Mucosa of stomach (tissue), 1 donor: ENCODE measurements around the gene BEAN1.
"Not testable (repeated sequence)": the region's sequence is repeated elsewhere in the genome, so short reads cannot be mapped to it uniquely, and the experiment has no call there.

Experiments used
- H3K27me3 ChIP-seq: one replicate; pipeline ENCODE4 v1.7.0; 2013; ENCODE audit warnings: mild to moderate bottlenecking, low read length; ENCODE audit not compliant: control insufficient read depth, insufficient read depth
- H3K36me3 ChIP-seq: one replicate; pipeline ENCODE4 v1.7.0; 2013; ENCODE audit warnings: low read length; ENCODE audit not compliant: control insufficient read depth, insufficient read depth
- H3K4me1 ChIP-seq: one replicate; pipeline ENCODE4 v1.7.0; 2013; ENCODE audit warnings: mild to moderate bottlenecking, low read length; ENCODE audit not compliant: control insufficient read depth, insufficient read depth
- H3K4me3 ChIP-seq: one replicate; pipeline ENCODE4 v1.7.0; 2013; ENCODE audit warnings: low read length
- H3K9ac ChIP-seq: one replicate; pipeline ENCODE4 v1.7.0; 2013; ENCODE audit warnings: mild to moderate bottlenecking, low read length, moderate library complexity
- H3K9me3 ChIP-seq: one replicate; pipeline ENCODE4 v1.7.0; 2013; ENCODE audit warnings: mild to moderate bottlenecking, low read length, moderate library complexity; ENCODE audit not compliant: control insufficient read depth
- donor health status: Pancreatic carcinoma.

BEAN1 gene

GRCh38 chr16:66489385-66489784 lies 62.3 kb downstream of the BEAN1 start:
- Histone ChIP-seq H3K4me1 (peaks cover 17% of the 10 kb centered on the region), H3K9ac (no peak overlapping the region), H3K36me3 (no peaks in the 10 kb centered on the region), H3K4me3 (no peak overlapping the region), H3K9me3 (no peaks in the 10 kb centered on the region), H3K27me3 (no peaks in the 10 kb centered on the region)

GRCh38 chr16:66489818-66490217 lies 62.7 kb downstream of the BEAN1 start:
- Histone ChIP-seq H3K4me1 (peaks cover 17% of the 10 kb centered on the region), H3K9me3 (no peaks in the 10 kb centered on the region), H3K9ac (no peak overlapping the region), H3K4me3 (no peak overlapping the region), H3K36me3 (no peaks in the 10 kb centered on the region), H3K27me3 (no peaks in the 10 kb centered on the region)

GRCh38 chr16:66490774-66491715 lies 64.0 kb downstream of the BEAN1 start:
- H3K9ac ChIP-seq: no peak overlapping the region
- no peaks in the 10 kb centered on the region for H3K36me3 ChIP-seq
- H3K27me3 ChIP-seq: no peaks in the 10 kb centered on the region
- H3K4me3 ChIP-seq: no peak overlapping the region
- peaks cover 17% of the 10 kb centered on the region for H3K4me1 ChIP-seq
- H3K9me3 ChIP-seq: no peaks in the 10 kb centered on the region

- Histone ChIP-seq H3K27me3 (no peaks in the 10 kb centered on the region), H3K9me3 (no peaks in the 10 kb centered on the region), H3K9ac (no peak overlapping the region), H3K4me1 (peaks cover 17% of the 10 kb centered on the region), H3K4me3 (no peak overlapping the region), H3K36me3 (no peaks in the 10 kb centered on the region)
Measured at GRCh38 chr16:66491716-66492064, 64.6 kb downstream of the BEAN1 start.

- Histone ChIP-seq H3K36me3 (no peaks in the 10 kb centered on the region), H3K4me1 (peaks cover 12% of the 10 kb centered on the region), H3K27me3 (no peaks in the 10 kb centered on the region), H3K9me3 (no peaks in the 10 kb centered on the region), H3K4me3 (no peak overlapping the region), H3K9ac (no peak overlapping the region)
Measured at GRCh38 chr16:66493490-66494401, 66.7 kb downstream of the BEAN1 start.

- Histone ChIP-seq H3K4me3 (no peak overlapping the region), H3K9me3 (no peaks in the 10 kb centered on the region), H3K27me3 (no peaks in the 10 kb centered on the region), H3K4me1 (peaks cover 12% of the 10 kb centered on the region), H3K9ac (no peak overlapping the region), H3K36me3 (no peaks in the 10 kb centered on the region)
Measured at GRCh38 chr16:66494916-66495315, 67.8 kb downstream of the BEAN1 start.

GRCh38 chr16:66495440-66495839 lies 68.3 kb downstream of the BEAN1 start:
- Histone ChIP-seq H3K36me3 (no peaks in the 10 kb centered on the region), H3K4me3 (no peak overlapping the region), H3K9ac (no peak overlapping the region), H3K4me1 (peaks cover 12% of the 10 kb centered on the region), H3K27me3 (no peaks in the 10 kb centered on the region), H3K9me3 (no peaks in the 10 kb centered on the region)

- not testable (repeated sequence) for H3K9ac ChIP-seq, H3K4me3 ChIP-seq, H3K4me1 ChIP-seq, H3K36me3 ChIP-seq, H3K27me3 ChIP-seq, H3K9me3 ChIP-seq
Measured at GRCh38 chr16:66496226-66496625, 69.1 kb downstream of the BEAN1 start.

GRCh38 chr16:66497921-66498320 lies 70.8 kb downstream of the BEAN1 start:
- H3K9ac ChIP-seq, H3K4me3 ChIP-seq, H3K9me3 ChIP-seq, H3K36me3 ChIP-seq, H3K27me3 ChIP-seq, H3K4me1 ChIP-seq: not testable (repeated sequence)

- not testable (repeated sequence) for H3K36me3 ChIP-seq, H3K4me3 ChIP-seq, H3K9me3 ChIP-seq, H3K9ac ChIP-seq, H3K4me1 ChIP-seq, H3K27me3 ChIP-seq
Measured at GRCh38 chr16:66501563-66501962, 74.5 kb downstream of the BEAN1 start.

- H3K27me3 ChIP-seq: no peaks in the 10 kb centered on the region
- H3K4me3 ChIP-seq: no peak overlapping the region
- H3K9ac ChIP-seq: no peak overlapping the region
- no peaks in the 10 kb centered on the region for H3K36me3 ChIP-seq
- H3K9me3 ChIP-seq: no peaks in the 10 kb centered on the region
- no peaks in the 10 kb centered on the region for H3K4me1 ChIP-seq
Measured at GRCh38 chr16:66502020-66502913, 75.2 kb downstream of the BEAN1 start.
